Neuronal stem cell (in vitro differentiated cells): ENCODE measurements around the gene SPECC1L.

Experiments used
- DNase-seq: peaks from one replicate; pipeline ENCODE4 v3.0.0-alpha.2; 2013; ENCODE audit warnings: low spot score
- H2AFZ ChIP-seq: one replicate; pipeline ENCODE4 v1.6.1; 2013; ENCODE audit warnings: mild to moderate bottlenecking, low read length, inconsistent platforms
- H2AK5ac ChIP-seq: 2 replicates; pipeline ENCODE4 v1.6.1; 2013; ENCODE audit warnings: low read depth, mild to moderate bottlenecking, inconsistent platforms, low read length, moderate library complexity, mixed read lengths
- H2BK120ac ChIP-seq: 2 replicates; pipeline ENCODE4 v1.6.1; 2013; ENCODE audit warnings: low read depth, mild to moderate bottlenecking, inconsistent platforms, low read length, moderate library complexity, mixed read lengths
- H2BK12ac ChIP-seq: one replicate; pipeline ENCODE4 v1.6.1; 2013; ENCODE audit warnings: low read length, inconsistent platforms
- H2BK15ac ChIP-seq: 2 replicates; pipeline ENCODE4 v1.6.1; 2013; ENCODE audit warnings: mild to moderate bottlenecking, low read length, inconsistent platforms, mixed read lengths
- H2BK5ac ChIP-seq: one replicate; pipeline ENCODE4 v1.6.1; 2013; ENCODE audit warnings: inconsistent platforms, mild to moderate bottlenecking, low read length, moderate library complexity
- H3K14ac ChIP-seq: one replicate; pipeline ENCODE4 v1.6.1; 2013; ENCODE audit warnings: low read length, inconsistent platforms
- H3K18ac ChIP-seq: 2 replicates; pipeline ENCODE4 v1.6.1; 2013; ENCODE audit warnings: low read length, inconsistent platforms
- H3K23ac ChIP-seq: 2 replicates; pipeline ENCODE4 v1.6.1; 2013; ENCODE audit warnings: low read depth, mild to moderate bottlenecking, mixed read lengths, low read length, inconsistent platforms; ENCODE audit not compliant: poor library complexity
- H3K27ac ChIP-seq: replicated peaks from 3 replicates; pipeline ENCODE4 v1.5.1; 2013; ENCODE audit warnings: low read length, inconsistent platforms
- H3K27me3 ChIP-seq, 3 experiments: 2 replicates each; pipeline ENCODE4 v1.6.1; 2013; ENCODE audit warnings: low read length in 3 of 3, mild to moderate bottlenecking in 2 of 3, inconsistent platforms in 1 of 3, low read depth in 1 of 3, mixed read lengths in 1 of 3, moderate library complexity in 1 of 3; ENCODE audit not compliant: control insufficient read depth in 3 of 3, insufficient read depth in 3 of 3
- H3K36me3 ChIP-seq, 2 donors: replicated peaks in 1 of 2; 2 replicates each; pipeline ENCODE4 v1.6.1; 2013; ENCODE audit warnings: low read length in 2 of 2; ENCODE audit not compliant: control insufficient read depth in 2 of 2, insufficient read depth in 2 of 2
- H3K4ac ChIP-seq: 2 replicates; pipeline ENCODE4 v1.6.1; 2013; ENCODE audit warnings: inconsistent platforms, mild to moderate bottlenecking, low read length, moderate library complexity
- H3K4me1 ChIP-seq, 2 donors: 1 replicate in 1 of 2; 2 replicates in 1 of 2; pipeline ENCODE4 v1.6.1; 2013; ENCODE audit warnings: low read length in 2 of 2, low read depth in 1 of 2; ENCODE audit not compliant: control insufficient read depth in 2 of 2, insufficient read depth in 1 of 2
- H3K4me2 ChIP-seq: one replicate; pipeline ENCODE4 v1.6.1; 2013; ENCODE audit warnings: mild to moderate bottlenecking, low read length, inconsistent platforms; ENCODE audit not compliant: insufficient read depth, poor library complexity, severe bottlenecking
- H3K4me3 ChIP-seq, 2 donors: 2 replicates each; pipeline ENCODE4 v1.5.1; 2013; ENCODE audit warnings: low read length in 2 of 2, mild to moderate bottlenecking in 2 of 2, inconsistent platforms in 1 of 2, moderate library complexity in 1 of 2
- H3K79me1 ChIP-seq: one replicate; pipeline ENCODE4 v1.6.1; 2013; ENCODE audit warnings: low read depth, mild to moderate bottlenecking, inconsistent platforms, low read length, moderate library complexity
- H3K9ac ChIP-seq: one replicate; pipeline ENCODE4 v1.6.1; 2013; ENCODE audit warnings: mild to moderate bottlenecking, low read depth, low read length, inconsistent platforms; ENCODE audit not compliant: poor library complexity
- H3K9me3 ChIP-seq, 2 donors: replicated peaks in 1 of 2; 2 replicates each; pipeline versions ENCODE3 to v1.6.1; 2013; ENCODE audit warnings: low read length in 2 of 2, mild to moderate bottlenecking in 2 of 2, inconsistent platforms in 1 of 2, low read depth in 1 of 2, mixed read lengths in 1 of 2, moderate library complexity in 1 of 2; ENCODE audit not compliant: control insufficient read depth in 2 of 2, insufficient read depth in 1 of 2
- H4K8ac ChIP-seq: one replicate; pipeline ENCODE4 v1.6.1; 2013; ENCODE audit warnings: low read depth, mild to moderate bottlenecking, inconsistent platforms, low read length, moderate library complexity
- H4K91ac ChIP-seq: one replicate; pipeline ENCODE4 v1.6.1; 2013; ENCODE audit warnings: low read length, low read depth, mild to moderate bottlenecking, inconsistent platforms; ENCODE audit not compliant: poor library complexity
- WGBS, 2 donors: extraction: QIAGEN DNeasy Blood & Tissue Kit; methylation state at CpG; one replicate each; pipeline ENCODE4 v1.1.7; 2013; ENCODE audit warnings: missing lambda C conversion rate in 2 of 2, mixed read lengths in 1 of 2; ENCODE audit not compliant: insufficient read length in 2 of 2, insufficient replicate concordance in 1 of 2; ENCODE audit errors: extremely low coverage in 2 of 2; 5-methylcytosine and 5-hydroxymethylcytosine counted together

SPECC1L gene

GRCh38 chr22:24380220-24380904, 109.7 kb downstream of the SPECC1L start:
- no peak overlapping the region for H2AK5ac ChIP-seq
- H3K4me3 ChIP-seq = no peak overlapping the region
- H3K18ac ChIP-seq = no peak overlapping the region

GRCh38 chr22:24380905-24381230, 110.2 kb downstream of the SPECC1L start:
- H2BK12ac ChIP-seq = no peak overlapping the region
- H3K14ac ChIP-seq = no peak overlapping the region
- no peak overlapping the region for H2BK15ac ChIP-seq
- no peak overlapping the region for H4K91ac ChIP-seq
- no peak overlapping the region for H3K18ac ChIP-seq
- no peaks in the 10 kb centered on the region for H3K27me3 ChIP-seq
- H2BK120ac ChIP-seq = no peak overlapping the region
- WGBS, 2 donors = no CpG with 5 or more reads among the region's 1 CpG
- no peak overlapping the region for H3K9ac ChIP-seq
- H4K8ac ChIP-seq = no peak overlapping the region
- no peak for DNase-seq
- H3K4me2 ChIP-seq = no peak overlapping the region
- no peak overlapping the region for H3K27ac ChIP-seq
- H2AK5ac ChIP-seq = no peak overlapping the region
- H2AFZ ChIP-seq = no peak overlapping the region
- H3K36me3 ChIP-seq = peaks cover 5 to 83% of the 10 kb centered on the region in 2 donors
- no peaks in the 10 kb centered on the region for H3K4me1 ChIP-seq
- no peaks in the 10 kb centered on the region for H3K79me1 ChIP-seq
- no peak overlapping the region for H3K4me3 ChIP-seq
- no peak overlapping the region for H3K23ac ChIP-seq
- H3K4ac ChIP-seq = no peak overlapping the region
- H3K9me3 ChIP-seq = no peaks in the 10 kb centered on the region
- H2BK5ac ChIP-seq = no peak overlapping the region

More at GRCh38 chr22:24380220-24380904, 109.7 kb downstream of the SPECC1L start:
- peaks cover 0 to 4% of the 10 kb centered on the region in 2 donors for H3K9me3 ChIP-seq
- peaks cover 5 to 83% of the 10 kb centered on the region in 2 donors for H3K36me3 ChIP-seq
- no peak overlapping the region for H2BK120ac ChIP-seq
- WGBS, 2 donors = no CpG with 5 or more reads among the region's 7 CpGs
- H2BK12ac ChIP-seq = no peak overlapping the region
- H3K4me1 ChIP-seq = no peaks in the 10 kb centered on the region
- H3K23ac ChIP-seq = no peak overlapping the region
- H3K27me3 ChIP-seq = no peaks in the 10 kb centered on the region
- H4K91ac ChIP-seq = no peak overlapping the region
- H2BK5ac ChIP-seq = no peak overlapping the region
- H3K79me1 ChIP-seq = no peaks in the 10 kb centered on the region
- H4K8ac ChIP-seq = no peak overlapping the region
- H3K4ac ChIP-seq = no peak overlapping the region
- no peak overlapping the region for H3K27ac ChIP-seq
- no peak overlapping the region for H3K9ac ChIP-seq
- DNase-seq = no peak
- no peak overlapping the region for H2AFZ ChIP-seq
- no peak overlapping the region for H3K14ac ChIP-seq
- H2BK15ac ChIP-seq = no peak overlapping the region
- no peak overlapping the region for H3K4me2 ChIP-seq

- DNase-seq = no peak
- no peaks in the 10 kb centered on the region for H3K79me1 ChIP-seq
- no peak overlapping the region for H4K8ac ChIP-seq
- H2BK120ac ChIP-seq = no peak overlapping the region
- no peaks in the 10 kb centered on the region for H3K4me1 ChIP-seq
- WGBS, 2 donors = no CpG with 5 or more reads among the region's 2 CpGs
- no peak overlapping the region for H4K91ac ChIP-seq
- H2AFZ ChIP-seq = no peak overlapping the region
- H3K4me3 ChIP-seq = no peak overlapping the region
- H3K27ac ChIP-seq = no peak overlapping the region
- no peaks in the 10 kb centered on the region for H3K27me3 ChIP-seq
- H3K9ac ChIP-seq = no peak overlapping the region
- no peaks in the 10 kb centered on the region for H3K9me3 ChIP-seq
- H3K23ac ChIP-seq = no peak overlapping the region
- no peak overlapping the region for H2BK5ac ChIP-seq
- H3K18ac ChIP-seq = no peak overlapping the region
- H3K36me3 ChIP-seq = peaks cover 0 to 75% of the 10 kb centered on the region in 2 donors
- H3K14ac ChIP-seq = no peak overlapping the region
- no peak overlapping the region for H3K4me2 ChIP-seq
- no peak overlapping the region for H3K4ac ChIP-seq
- H2BK12ac ChIP-seq = no peak overlapping the region
- no peak overlapping the region for H2AK5ac ChIP-seq
- H2BK15ac ChIP-seq = no peak overlapping the region
Measured at GRCh38 chr22:24383061-24383460, 112.4 kb downstream of the SPECC1L start.

- H2BK5ac ChIP-seq = no peak overlapping the region
- H3K27me3 ChIP-seq = no peaks in the 10 kb centered on the region
- no peak overlapping the region for H4K8ac ChIP-seq
- H2BK15ac ChIP-seq = no peak overlapping the region
- H3K27ac ChIP-seq = no peak overlapping the region
- H4K91ac ChIP-seq = no peak overlapping the region
- H3K23ac ChIP-seq = no peak overlapping the region
- H2AFZ ChIP-seq = no peak overlapping the region
- no peak overlapping the region for H2BK120ac ChIP-seq
- no peak overlapping the region for H3K4me2 ChIP-seq
- no CpG with 5 or more reads among the region's 1 CpG for WGBS, 2 donors
- no peaks in the 10 kb centered on the region for H3K9me3 ChIP-seq
- no peak overlapping the region for H2BK12ac ChIP-seq
- no peak overlapping the region for H3K18ac ChIP-seq
- DNase-seq = no peak
- H3K4me1 ChIP-seq = no peaks in the 10 kb centered on the region
- no peak overlapping the region for H3K4ac ChIP-seq
- H3K14ac ChIP-seq = no peak overlapping the region
- H3K79me1 ChIP-seq = no peaks in the 10 kb centered on the region
- peaks cover 0 to 69% of the 10 kb centered on the region in 2 donors for H3K36me3 ChIP-seq
- H3K4me3 ChIP-seq = no peak overlapping the region
- no peak overlapping the region for H2AK5ac ChIP-seq
- H3K9ac ChIP-seq = no peak overlapping the region
Measured at GRCh38 chr22:24384131-24384530, 113.5 kb downstream of the SPECC1L start.
